Measurements from ENCODE around the gene ABI1.

Gene ABI1

DNA sequence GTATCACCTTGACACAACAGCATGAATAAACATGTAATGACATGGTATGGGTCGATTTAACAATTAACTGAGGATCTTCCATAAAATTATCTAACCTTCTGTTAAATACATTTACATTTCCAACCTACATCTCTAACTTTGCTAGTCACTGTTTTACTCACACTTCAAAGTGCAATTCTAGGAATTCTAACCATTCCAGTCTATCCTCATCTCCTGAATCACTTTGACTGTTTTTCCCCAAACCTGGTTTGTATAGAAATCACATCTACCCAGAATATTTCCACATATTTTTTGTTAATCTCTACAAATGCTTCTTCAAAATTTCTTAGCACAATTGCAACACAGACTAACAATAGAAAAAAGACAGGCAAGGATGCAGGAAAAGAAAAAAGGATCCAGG, 6.2 kb downstream of the ABI1 start:
- no peak for DNase-seq

DNA sequence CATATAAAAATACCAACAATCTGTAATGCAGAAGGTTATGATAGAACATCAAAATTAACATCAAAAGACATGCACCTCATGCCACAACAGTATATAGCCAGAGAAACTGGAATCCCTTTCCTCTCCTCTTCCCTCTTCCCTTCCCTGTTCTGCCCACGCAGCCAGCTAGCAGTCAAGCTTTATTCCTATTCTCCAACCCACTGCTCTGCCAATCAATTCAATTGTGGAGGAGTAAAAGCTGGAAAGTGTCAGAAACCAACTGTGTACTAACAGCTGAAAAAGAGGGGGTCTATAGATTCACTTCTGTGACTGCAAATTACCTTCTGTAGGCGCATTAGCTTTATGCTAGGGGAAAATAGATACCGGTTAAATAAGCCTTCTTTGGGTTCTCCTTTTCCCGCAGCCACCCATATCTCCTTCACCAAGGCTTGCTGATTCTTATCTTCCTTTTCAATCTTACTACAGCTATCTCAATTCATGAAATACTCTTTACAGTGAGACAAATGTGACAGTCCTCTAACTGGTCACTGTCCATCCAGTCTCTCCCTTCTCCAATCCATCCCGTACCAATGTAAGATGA, 16.3 kb downstream of the ABI1 start:
- DNase-seq: no peak

- DNase-seq: no peak
Observed at GRCh38 chr10:26843736-26844135, 17.0 kb downstream of the ABI1 start.

- no peak for DNase-seq
Observed at GRCh38 chr10:26841733-26842317, 18.9 kb downstream of the ABI1 start.

DNA sequence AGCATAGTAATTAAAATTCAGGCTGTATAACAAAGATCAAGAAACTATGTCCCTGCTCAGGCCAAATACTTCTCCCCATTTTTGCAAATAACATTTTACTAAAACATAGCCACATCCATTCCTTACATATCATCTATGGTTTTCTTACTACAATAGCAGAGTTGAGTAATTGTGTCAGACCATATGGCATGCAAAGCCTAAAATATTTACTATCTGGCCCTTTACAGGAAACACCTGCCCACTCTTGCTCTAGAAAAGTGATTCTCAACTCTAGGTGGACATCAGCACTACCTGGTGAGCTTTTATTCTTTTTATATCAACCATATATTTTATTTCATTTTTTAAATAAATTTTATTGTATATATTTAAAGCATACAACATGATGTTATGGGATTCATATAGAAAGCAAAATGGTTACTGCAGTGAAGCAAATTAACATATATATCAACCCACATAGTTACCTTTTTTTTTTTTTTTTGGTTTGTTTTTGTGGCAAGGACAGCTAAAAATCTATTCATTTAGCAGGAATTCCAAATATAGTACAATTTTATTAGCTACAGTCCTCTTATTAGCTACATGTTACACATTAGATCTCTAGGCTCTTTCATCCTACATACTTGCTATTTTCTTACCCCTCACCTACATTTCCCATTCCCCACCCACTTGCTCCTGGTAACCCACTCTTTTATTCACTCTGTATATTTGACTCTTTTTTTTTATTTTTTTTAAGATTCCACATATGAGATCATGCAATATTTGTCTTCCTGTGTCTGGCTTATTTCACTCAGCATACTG, 19.6 kb downstream of the ABI1 start:
- DNase-seq: no peak

GRCh38 chr10:26839966-26840627, 20.7 kb downstream of the ABI1 start:
- no peak for DNase-seq

DNA sequence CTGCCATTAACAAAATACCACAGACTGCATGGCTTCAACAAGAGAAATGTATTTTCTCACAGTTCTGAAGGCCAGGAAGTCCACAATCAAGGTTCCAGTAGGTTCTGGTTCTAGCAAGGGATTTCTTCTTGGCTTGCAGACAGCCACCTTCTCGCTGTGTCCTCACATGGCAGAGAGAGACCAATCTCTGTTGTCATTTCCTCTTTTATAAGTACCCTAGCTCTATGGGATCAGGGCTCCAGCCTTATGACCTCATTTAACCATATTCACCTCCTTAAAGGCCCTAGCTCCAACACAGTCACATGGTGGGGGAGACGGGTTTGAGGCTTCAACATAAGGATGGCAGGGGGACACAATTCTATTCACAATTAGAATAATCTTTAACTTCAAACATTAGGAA, 23.6 kb downstream of the ABI1 start:
- no peak for DNase-seq

- DNase-seq: no peak
Observed at GRCh38 chr10:26835025-26835424, 25.7 kb downstream of the ABI1 start.

GRCh38 chr10:26832960-26833359, 27.8 kb downstream of the ABI1 start:
- DNase-seq: no peak

DNA sequence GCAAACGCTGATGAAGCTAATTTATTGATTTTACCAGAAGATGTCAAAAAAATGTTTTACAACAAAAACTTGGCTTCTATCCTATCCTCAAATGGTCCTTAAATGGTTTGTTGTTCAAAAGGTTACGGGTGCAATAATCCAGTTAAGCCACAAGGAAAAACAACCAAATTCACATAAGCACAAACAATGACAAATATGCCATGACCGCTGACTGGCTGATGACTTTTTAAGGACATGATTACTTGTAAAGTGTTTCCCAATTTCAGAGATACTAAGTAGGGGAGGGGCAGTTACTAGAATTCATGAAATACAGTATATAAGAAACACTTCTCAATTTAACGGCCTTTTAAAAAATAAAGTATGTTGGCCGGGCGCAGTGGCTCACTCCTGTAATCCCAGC, 28.8 kb downstream of the ABI1 start:
- DNase-seq: no peak

- no peak for DNase-seq
Observed at GRCh38 chr10:26829810-26830515, 30.8 kb downstream of the ABI1 start.

- no peak for DNase-seq
Observed at GRCh38 chr10:26824015-26824690, 36.6 kb downstream of the ABI1 start.

- no peak for DNase-seq
Observed at GRCh38 chr10:26821699-26822570, 38.8 kb downstream of the ABI1 start.

DNA sequence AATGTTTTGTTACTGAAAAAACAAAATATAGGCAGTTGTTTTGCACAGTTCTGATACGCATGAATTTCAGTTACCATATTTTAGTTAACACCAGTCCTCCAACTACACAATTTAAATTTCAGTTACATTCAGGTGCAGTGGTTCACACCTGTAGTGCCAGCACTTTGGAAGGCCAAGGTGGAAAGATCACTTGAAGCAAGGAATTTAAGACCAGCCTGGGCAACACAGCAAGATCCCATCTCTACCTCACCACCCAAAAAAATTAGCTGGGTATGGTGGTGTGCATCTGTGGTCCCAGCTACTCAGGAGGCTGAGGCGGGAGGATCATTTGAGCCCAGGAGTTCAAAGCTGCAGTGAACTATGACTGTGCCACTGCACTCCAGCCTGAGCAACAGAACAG, 45.3 kb downstream of the ABI1 start:
- no peak for DNase-seq

DNA sequence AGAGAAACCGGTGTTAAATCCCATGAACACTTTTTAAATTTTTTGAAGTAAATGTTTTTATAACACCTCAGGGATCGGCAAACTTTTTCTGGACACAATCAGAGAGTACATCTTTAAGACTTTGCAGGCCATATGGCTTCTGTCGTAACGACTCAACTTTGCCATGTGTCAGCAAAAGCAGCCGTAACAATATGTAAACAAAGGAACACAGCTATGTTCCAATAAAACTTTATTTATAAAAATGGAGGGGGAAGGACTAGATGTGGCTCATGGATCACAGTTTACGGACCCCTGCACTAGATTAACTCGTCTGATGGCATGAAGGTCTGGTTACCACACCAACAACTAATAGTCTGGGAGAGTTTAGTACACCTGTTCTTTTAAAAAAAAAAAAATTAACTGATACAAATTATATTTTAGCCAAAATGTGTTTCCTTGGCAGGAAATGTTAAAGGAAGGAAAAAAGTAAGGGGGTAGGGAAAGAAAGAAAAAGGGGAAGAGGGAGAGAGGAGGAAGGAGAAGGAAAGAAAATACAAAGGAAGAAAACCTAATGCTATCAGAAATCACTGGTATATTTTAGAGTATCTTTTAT, 50.2 kb downstream of the ABI1 start:
- DNase-seq: no peak

DNA sequence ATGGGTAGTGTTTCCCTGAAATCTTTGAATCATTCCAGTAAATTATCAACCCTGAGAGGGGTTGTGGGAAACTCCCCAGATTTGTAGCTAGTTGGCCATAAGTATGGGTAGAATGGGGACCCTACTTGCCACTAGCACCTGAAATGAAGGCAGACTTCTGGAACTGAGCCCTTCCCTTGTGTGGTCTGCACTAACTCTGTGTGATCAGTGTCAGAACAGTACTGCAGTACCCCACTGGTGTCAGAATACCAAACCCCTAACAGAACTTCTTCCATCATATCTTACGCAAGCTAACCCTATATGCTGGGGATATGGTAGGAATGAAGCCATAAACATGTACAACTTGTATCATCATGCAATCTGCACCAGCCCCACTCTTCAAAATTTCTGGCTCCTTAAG, 50.8 kb downstream of the ABI1 start:
- DNase-seq: no peak

GRCh38 chr10:26807532-26807931, 53.2 kb downstream of the ABI1 start:
- no peak for DNase-seq

DNA sequence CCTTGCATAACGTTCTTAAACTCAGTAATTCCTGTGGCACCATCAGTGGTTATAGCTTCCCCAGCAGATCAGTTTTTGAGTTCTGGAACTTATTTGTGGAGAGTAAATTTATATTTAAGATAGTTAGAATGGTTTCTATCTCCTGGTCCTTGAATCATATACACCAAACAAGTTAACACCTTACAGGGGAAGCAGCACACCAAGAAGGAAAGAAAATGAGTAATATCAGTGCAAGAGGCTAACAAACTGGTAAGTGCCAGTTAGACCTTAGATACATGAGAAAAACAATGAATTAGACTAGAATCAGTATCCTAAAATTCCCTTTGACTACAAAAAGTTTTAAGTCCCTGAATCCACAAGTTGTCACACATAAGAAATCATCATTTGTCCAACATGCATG, 54.2 kb downstream of the ABI1 start:
- no peak for DNase-seq

GRCh38 chr10:26805567-26806245, 55.1 kb downstream of the ABI1 start:
- no peak for DNase-seq
